Tibial nerve (tissue), 4 donors: ENCODE data around the gene EGLN3. TPM values are rescaled to one million over a fixed set of nuclear protein-coding genes. Genes with fewer than 3 reads are reported as not detected.

Experiments used
- DNase-seq, 2 donors: peaks; one replicate each; pipeline ENCODE4 v3.0.0-alpha.2; 2019; ENCODE audit warnings: low spot score in 2 of 2
- H3K27ac ChIP-seq, 4 donors: fragments of 200-600 bp; sonication (generic) in 3 of 4; one replicate each; pipeline ENCODE4 v1.5.1; 2017 to 2019; ENCODE audit warnings: mild to moderate bottlenecking in 1 of 4
- H3K27me3 ChIP-seq, 2 donors: fragments of 200-600 bp; sonication (generic) in 1 of 2; one replicate each; pipeline versions ENCODE4 v1.5.1 to v1.6.0; 2017 to 2019
- H3K36me3 ChIP-seq, 3 donors: fragments of 200-600 bp; sonication (generic); one replicate each; pipeline ENCODE4 v1.5.1; 2018 to 2019
- H3K4me1 ChIP-seq, 4 donors: fragments of 200-600 bp; sonication (generic) in 3 of 4; one replicate each; pipeline ENCODE4 v1.5.1; 2017 to 2019
- H3K4me3 ChIP-seq, 4 donors: fragments of 200-600 bp; sonication (generic) in 3 of 4; one replicate each; pipeline ENCODE4 v1.5.1; 2017 to 2019; ENCODE audit warnings: mild to moderate bottlenecking in 1 of 4, moderate library complexity in 1 of 4
- H3K9me3 ChIP-seq, 4 donors: fragments of 200-600 bp; sonication (generic) in 3 of 4; one replicate each; pipeline ENCODE4 v1.5.1; 2017 to 2019
- EP300 ChIP-seq, 2 donors: sonication (generic); formaldehyde crosslinking; IDR thresholded peaks; one replicate each; pipeline ENCODE4 v1.6.1; 2017; ENCODE audit warnings: antibody characterized with exemption in 2 of 2, mild to moderate bottlenecking in 1 of 2
- POLR2A ChIP-seq, 2 donors: fragments of 450-650 bp; IDR thresholded peaks; one replicate each; pipeline ENCODE4 v1.6.1; 2017; ENCODE audit warnings: antibody characterized with exemption in 2 of 2, mild to moderate bottlenecking in 2 of 2, moderate library complexity in 2 of 2
- WGBS, 2 donors: methylation state at CpG; one replicate each; pipeline ENCODE4 v1.1.5; 2018; 5-methylcytosine and 5-hydroxymethylcytosine counted together
- total RNA-seq, 4 donors: library from RNA; depleted of rRNA; stranded (reverse); fragments of >200 nt; gene quantifications; one replicate each; pipeline ENCODE4 v1.1.0, GENCODE V29; 2016
- TF ChIP-seq, protein P1 (sequence below), 5 experiments: fragments of 200-600 bp in 3 of 5; fragments of 450-650 bp in 2 of 5; sonication (generic) in 3 of 5; IDR thresholded peaks; one replicate each; pipeline ENCODE4 v1.5.1; 2016 to 2019; ENCODE audit warnings: antibody characterized with exemption in 5 of 5, mild to moderate bottlenecking in 3 of 5, moderate library complexity in 2 of 5

Gene EGLN3
- total RNA-seq, 4 donors from 2014 or later = 6.9 to 9.2 (median 7.9) TPM

DNA sequence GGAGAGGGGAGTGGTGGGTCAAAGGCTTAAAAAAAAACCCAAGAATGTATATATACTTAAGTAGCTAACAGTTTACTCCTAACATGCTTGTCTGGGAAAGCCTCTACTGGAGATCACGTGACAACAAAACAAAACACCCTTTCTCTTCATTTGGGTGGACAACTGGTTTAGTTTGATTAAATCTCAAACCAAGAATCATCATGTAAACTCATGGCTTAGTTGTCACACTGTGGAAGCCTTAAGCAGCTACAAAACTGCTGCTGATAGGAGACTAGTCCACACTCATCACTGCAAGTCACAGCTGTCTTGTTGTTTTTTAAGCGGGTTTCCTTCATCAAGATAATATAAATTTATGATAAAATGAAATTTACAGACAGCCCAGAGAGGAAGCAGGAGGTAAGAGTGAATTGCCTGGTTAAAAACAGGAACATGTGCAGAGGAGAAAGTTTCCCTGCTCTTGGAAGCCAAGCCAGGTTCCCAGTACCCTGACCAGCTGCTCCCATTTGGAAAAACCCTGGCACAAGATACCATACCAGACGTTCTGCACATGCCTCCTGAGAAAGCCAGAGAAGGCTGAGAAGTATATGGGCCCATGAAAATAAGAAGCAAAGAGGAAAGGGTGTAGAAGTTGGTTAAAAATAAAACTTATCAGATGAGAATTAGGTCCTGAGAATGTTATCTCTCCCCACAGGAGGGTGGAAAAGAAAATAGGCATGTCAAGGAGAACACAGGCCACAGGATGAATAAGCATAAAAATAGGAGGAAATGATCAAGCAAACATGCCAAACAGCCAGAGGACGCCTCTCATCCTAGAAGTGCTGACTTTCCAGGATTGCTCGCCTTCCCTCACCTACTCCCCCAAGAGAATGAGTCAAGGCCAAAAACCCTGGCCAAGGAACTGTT is 34.0 kb downstream of the EGLN3 start:
- DNase-seq = no peak
- 41 to 42% methylated on average over 5 of the region's 5 CpGs for WGBS, 2 donors
- no peak overlapping the region for H3K27ac ChIP-seq

DNA sequence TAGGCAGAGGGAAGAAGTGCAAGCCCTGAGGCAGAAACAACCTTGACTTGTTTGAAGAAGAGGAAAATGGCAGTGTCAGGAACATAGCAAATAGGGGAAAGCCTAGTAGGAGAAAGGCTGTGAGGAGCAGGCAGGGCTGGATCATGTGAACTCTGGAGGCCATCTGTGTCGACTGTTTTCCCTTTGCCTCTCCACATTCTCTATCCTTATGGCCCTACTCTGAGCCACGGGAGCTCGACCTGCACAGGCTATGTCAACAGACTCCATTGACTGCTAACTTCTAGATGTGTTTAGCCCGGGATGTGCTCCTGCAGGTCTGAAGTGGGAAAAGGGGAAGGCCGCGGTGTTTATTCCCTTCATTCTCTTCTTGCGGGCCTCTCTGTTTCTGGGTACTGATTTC is 35.2 kb downstream of the EGLN3 start:
- no peak for DNase-seq
- no peak overlapping the region for H3K27ac ChIP-seq
- no peaks in the 10 kb centered on the region for H3K9me3 ChIP-seq
- H3K4me3 ChIP-seq = no peak overlapping the region
- H3K36me3 ChIP-seq = no peaks in the 10 kb centered on the region
- TF ChIP-seq, protein P1, sequence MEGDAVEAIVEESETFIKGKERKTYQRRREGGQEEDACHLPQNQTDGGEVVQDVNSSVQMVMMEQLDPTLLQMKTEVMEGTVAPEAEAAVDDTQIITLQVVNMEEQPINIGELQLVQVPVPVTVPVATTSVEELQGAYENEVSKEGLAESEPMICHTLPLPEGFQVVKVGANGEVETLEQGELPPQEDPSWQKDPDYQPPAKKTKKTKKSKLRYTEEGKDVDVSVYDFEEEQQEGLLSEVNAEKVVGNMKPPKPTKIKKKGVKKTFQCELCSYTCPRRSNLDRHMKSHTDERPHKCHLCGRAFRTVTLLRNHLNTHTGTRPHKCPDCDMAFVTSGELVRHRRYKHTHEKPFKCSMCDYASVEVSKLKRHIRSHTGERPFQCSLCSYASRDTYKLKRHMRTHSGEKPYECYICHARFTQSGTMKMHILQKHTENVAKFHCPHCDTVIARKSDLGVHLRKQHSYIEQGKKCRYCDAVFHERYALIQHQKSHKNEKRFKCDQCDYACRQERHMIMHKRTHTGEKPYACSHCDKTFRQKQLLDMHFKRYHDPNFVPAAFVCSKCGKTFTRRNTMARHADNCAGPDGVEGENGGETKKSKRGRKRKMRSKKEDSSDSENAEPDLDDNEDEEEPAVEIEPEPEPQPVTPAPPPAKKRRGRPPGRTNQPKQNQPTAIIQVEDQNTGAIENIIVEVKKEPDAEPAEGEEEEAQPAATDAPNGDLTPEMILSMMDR (IDR thresholded peaks at IDR 0.05) = no peak
- TF ChIP-seq POLR2A (IDR thresholded peaks at IDR 0.05) = no peak
- no peak for TF ChIP-seq EP300 (IDR thresholded peaks at IDR 0.05)
- no peaks in the 10 kb centered on the region for H3K27me3 ChIP-seq
- peaks cover 0 to 7% (median 0%) of the 10 kb centered on the region in 4 donors for H3K4me1 ChIP-seq
- 79 to 91% methylated on average over 7 of the region's 7 CpGs for WGBS, 2 donors

More for the DNA sequence above, 34.0 kb downstream of the EGLN3 start:
- H3K4me3 ChIP-seq = no peak overlapping the region
- H3K36me3 ChIP-seq = no peaks in the 10 kb centered on the region
- H3K4me1 ChIP-seq = peaks cover 0 to 7% (median 0%) of the 10 kb centered on the region in 4 donors
- no peaks in the 10 kb centered on the region for H3K9me3 ChIP-seq
- H3K27me3 ChIP-seq = no peaks in the 10 kb centered on the region
- TF ChIP-seq POLR2A (IDR thresholded peaks at IDR 0.05) (no peak), EP300 (IDR thresholded peaks at IDR 0.05) (peak in 1 of 2 donors; percentile 23)

DNA sequence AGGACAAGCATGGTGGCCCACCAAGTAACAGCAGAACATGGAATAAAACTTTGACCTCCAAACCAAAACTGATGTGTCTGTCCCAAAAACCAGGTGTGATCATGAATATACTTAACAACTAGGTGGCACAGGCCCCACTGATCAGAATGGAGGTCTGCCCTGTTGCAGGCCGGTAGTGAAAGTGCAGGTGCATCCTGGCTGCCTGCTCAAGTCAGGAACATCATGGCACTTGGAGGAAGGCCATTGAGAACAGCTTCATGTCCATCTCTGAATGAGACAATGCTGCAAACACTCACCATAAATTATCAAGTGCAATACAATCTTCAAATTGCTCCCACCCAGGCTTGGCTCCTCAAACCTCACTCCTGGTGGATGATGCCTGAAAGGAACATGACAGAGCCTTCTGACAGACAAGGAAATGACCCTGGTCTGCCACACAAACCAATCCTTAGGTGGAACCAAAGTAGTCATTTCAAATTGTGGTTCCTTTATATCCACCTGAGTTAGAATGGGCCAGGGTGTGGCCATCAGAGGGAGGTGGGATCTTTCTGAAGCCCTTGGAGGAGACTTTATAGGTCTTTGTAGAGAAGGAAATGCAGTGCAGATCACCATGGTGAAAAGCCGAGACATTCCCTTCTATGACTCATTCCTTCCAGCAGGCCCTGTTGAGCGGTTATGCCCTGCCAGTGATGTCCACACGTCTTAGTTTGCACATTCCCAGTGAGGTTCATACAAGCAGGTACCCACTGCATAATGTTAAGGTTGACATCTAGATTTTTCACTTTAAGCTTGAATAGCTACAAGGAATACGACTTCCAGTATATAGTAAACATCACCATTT is 36.0 kb downstream of the EGLN3 start:
- H3K36me3 ChIP-seq = no peaks in the 10 kb centered on the region
- no peak overlapping the region for H3K27ac ChIP-seq
- H3K9me3 ChIP-seq = no peaks in the 10 kb centered on the region
- H3K4me3 ChIP-seq = no peak overlapping the region
- no peak for DNase-seq
- WGBS, 2 donors = 82 to 87% methylated on average over 5 of the region's 5 CpGs
- H3K27me3 ChIP-seq = no peaks in the 10 kb centered on the region
- peaks cover 0 to 7% (median 0%) of the 10 kb centered on the region in 4 donors for H3K4me1 ChIP-seq
- TF ChIP-seq POLR2A (IDR thresholded peaks at IDR 0.05) (no peak), EP300 (IDR thresholded peaks at IDR 0.05) (peak in 1 of 2 donors; percentile 21)
- TF ChIP-seq, protein P1 (IDR thresholded peaks at IDR 0.05) = no peak

DNA sequence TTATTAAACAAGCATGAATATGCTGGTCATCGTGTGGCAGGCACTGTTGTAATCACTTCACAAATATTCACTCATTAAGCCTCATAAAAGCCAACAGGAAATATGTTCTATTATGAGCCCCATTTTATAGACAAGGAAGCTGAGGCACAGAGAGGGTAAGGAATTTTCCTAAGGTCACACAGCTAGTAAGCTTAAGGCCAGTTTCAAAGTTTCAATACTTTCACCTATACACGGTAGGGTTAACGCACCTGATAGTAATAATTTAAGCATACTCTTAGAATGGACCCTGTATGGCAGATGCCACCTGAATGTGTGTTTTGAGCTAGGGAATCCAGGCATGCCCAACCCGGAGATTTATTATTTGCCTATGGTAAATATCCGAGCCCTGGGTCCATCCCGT is 39.8 kb downstream of the EGLN3 start:
- Histone ChIP-seq H3K9me3 (no peaks in the 10 kb centered on the region), H3K36me3 (no peaks in the 10 kb centered on the region), H3K27me3 (no peaks in the 10 kb centered on the region), H3K27ac (no peak overlapping the region), H3K4me3 (no peak overlapping the region), H3K4me1 (no peaks in the 10 kb centered on the region)
- DNase-seq = no peak
- TF ChIP-seq, protein P1 (IDR thresholded peaks at IDR 0.05) = no peak
- 89 to 93% methylated on average over 6 of the region's 6 CpGs for WGBS, 2 donors

DNA sequence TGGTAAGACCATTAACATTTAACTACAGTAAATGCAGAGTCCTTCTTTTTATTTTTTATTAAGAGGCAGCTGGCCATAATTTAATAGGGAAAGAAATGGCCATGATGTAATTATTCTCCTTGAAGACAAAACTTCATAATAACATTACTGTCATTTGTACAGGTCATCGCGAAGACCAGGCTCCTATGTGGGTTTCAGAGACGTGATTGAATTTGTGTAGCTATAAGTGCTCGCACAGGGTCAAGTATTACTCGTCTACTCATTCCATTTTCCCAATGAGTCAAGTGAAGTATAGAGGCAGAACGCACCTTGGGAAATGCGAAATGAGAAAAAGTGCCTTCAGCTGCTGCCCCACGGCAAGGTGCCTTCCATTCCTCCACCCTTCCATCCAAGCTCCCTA is 40.4 kb downstream of the EGLN3 start:
- DNase-seq = no peak
- H3K4me3 ChIP-seq = no peak overlapping the region
- no peaks in the 10 kb centered on the region for H3K27me3 ChIP-seq
- H3K4me1 ChIP-seq = no peaks in the 10 kb centered on the region
- WGBS, 2 donors = 91 to 93% methylated on average over 8 of the region's 8 CpGs
- no peaks in the 10 kb centered on the region for H3K9me3 ChIP-seq
- H3K36me3 ChIP-seq = no peaks in the 10 kb centered on the region
- TF ChIP-seq EP300 (IDR thresholded peaks at IDR 0.05) (no peak), POLR2A (IDR thresholded peaks at IDR 0.05) (no peak)
- TF ChIP-seq, protein P1 (IDR thresholded peaks at IDR 0.05) = no peak
- no peak overlapping the region for H3K27ac ChIP-seq
